ENCODE measurements around the gene KRT1.
"Not testable (repeated sequence)": the region's sequence is repeated elsewhere in the genome, so short reads cannot be mapped to it uniquely, and the experiment has no call there.

The KRT1 gene

GRCh38 chr12:52681526-52682380 lies 1.5 kb upstream of the KRT1 start:
- FAIRE-seq = no peak

- FAIRE-seq = no peak
Observed at GRCh38 chr12:52679875-52680274, 332 bp downstream of the KRT1 start.

GRCh38 chr12:52677671-52678070 lies 2.5 kb downstream of the KRT1 start:
- no peak for FAIRE-seq

- FAIRE-seq = no peak
Observed at GRCh38 chr12:52677126-52677525, 3.1 kb downstream of the KRT1 start.

GRCh38 chr12:52676163-52676562 lies 4.0 kb downstream of the KRT1 start:
- no peak for FAIRE-seq

- FAIRE-seq = no peak
Observed at GRCh38 chr12:52675301-52675701, 4.9 kb downstream of the KRT1 start.

GRCh38 chr12:52674433-52674775 lies 5.8 kb downstream of the KRT1 start:
- FAIRE-seq = no peak

GRCh38 chr12:52673713-52674432 lies 6.3 kb downstream of the KRT1 start:
- FAIRE-seq = no peak

GRCh38 chr12:52673217-52673616 lies 7.0 kb downstream of the KRT1 start:
- no peak for FAIRE-seq

- FAIRE-seq = no peak
Observed at GRCh38 chr12:52672321-52672933, 7.8 kb downstream of the KRT1 start.

- no peak for FAIRE-seq
Observed at GRCh38 chr12:52670961-52671360, 9.2 kb downstream of the KRT1 start.

- no peak for FAIRE-seq
Observed at GRCh38 chr12:52670506-52670905, 9.7 kb downstream of the KRT1 start.

GRCh38 chr12:52669941-52670340 lies 10.3 kb downstream of the KRT1 start:
- FAIRE-seq = not testable (repeated sequence)

GRCh38 chr12:52669426-52669825 lies 10.8 kb downstream of the KRT1 start:
- no peak for FAIRE-seq

- no peak for FAIRE-seq
Observed at GRCh38 chr12:52667931-52668330, 12.3 kb downstream of the KRT1 start.

GRCh38 chr12:52667509-52667908 lies 12.7 kb downstream of the KRT1 start:
- no peak for FAIRE-seq

- no peak for FAIRE-seq
Observed at GRCh38 chr12:52666471-52666870, 13.7 kb downstream of the KRT1 start.

- FAIRE-seq = no peak
Observed at GRCh38 chr12:52663420-52663819, 16.8 kb downstream of the KRT1 start.

- FAIRE-seq = no peak
Observed at GRCh38 chr12:52662918-52663229, 17.3 kb downstream of the KRT1 start.

GRCh38 chr12:52662093-52662917 lies 17.9 kb downstream of the KRT1 start:
- no peak for FAIRE-seq

GRCh38 chr12:52661668-52662067 lies 18.5 kb downstream of the KRT1 start:
- FAIRE-seq = no peak

GRCh38 chr12:52660934-52661499 lies 19.2 kb downstream of the KRT1 start:
- no peak for FAIRE-seq

GRCh38 chr12:52659951-52660350 lies 20.3 kb downstream of the KRT1 start:
- no peak for FAIRE-seq
